ENCODE data around the gene CAMSAP3. TPM values are rescaled to one million over a fixed set of nuclear protein-coding genes. Genes with fewer than 3 reads are reported as not detected.

Gene CAMSAP3
- total RNA-seq, 1 experiment from 2014 or later: 28.4 TPM

DNA sequence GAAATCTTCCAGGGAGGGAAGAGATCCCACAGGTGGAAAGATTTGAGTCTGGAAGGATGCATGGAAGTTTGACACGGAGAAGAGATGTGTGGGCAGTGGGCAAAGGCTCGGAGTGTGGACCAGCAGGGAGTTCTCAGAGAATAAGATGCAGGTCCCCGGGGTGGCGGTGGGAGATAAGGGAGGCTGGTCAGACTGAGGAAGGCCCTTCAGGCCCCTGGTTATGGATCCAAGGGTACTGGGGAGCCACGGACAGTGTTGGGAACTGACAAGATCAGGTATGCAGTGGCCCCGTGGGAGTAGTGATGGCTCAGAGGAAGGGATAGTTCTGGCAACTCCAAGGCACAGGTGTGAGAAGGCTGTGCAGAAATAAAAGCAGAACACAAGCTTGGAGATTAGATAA, 2.5 kb downstream of the CAMSAP3 start:
- no peak overlapping the region for H3K56ac ChIP-seq (ENCODE audit: insufficient read length, low read depth, low read length)
- H2BK5ac ChIP-seq (ENCODE audit: insufficient read length, low read length): no peak overlapping the region
- H3K4me2 ChIP-seq (ENCODE audit: insufficient read depth, insufficient read length, low read length): no peak overlapping the region
- no peak for DNase-seq
- no peak overlapping the region for H2AFZ ChIP-seq (ENCODE audit: low read length)
- Mint-ChIP-seq H3K36me3 (ENCODE audit: insufficient read depth in 1 of 3, low read depth in 3 of 3) (peaks cover 3 to 18% (median 12%) of the 10 kb centered on the region in 3 experiments; a peak in 4 of 7 replicates), H3K4me3 (peak overlapping the region in 1 of 2 experiments; percentile 80; a peak in 2 of 5 replicates), H3K9me3 (no peaks in the 10 kb centered on the region), H3K4me1 (peaks cover 21 to 29% of the 10 kb centered on the region in 2 experiments), H3K27me3 (ENCODE audit: low read depth) (peaks cover 23% of the 10 kb centered on the region), H3K27ac (peak overlapping the region in 1 of 3 experiments; percentile 28; a peak in 1 of 7 replicates)
- no peak overlapping the region for H3T11ph ChIP-seq (ENCODE audit: low read length)
- no peaks in the 10 kb centered on the region for H4K20me1 ChIP-seq (ENCODE audit: control insufficient read depth, insufficient read depth, insufficient read length)
- H4K5ac ChIP-seq (ENCODE audit: insufficient read length, low read depth, low read length): no peak overlapping the region
- H3K27me3 ChIP-seq (ENCODE audit: insufficient read depth, low read length): no peaks in the 10 kb centered on the region
- H2BK20ac ChIP-seq (ENCODE audit: low read depth, low read length, poor library complexity, severe bottlenecking): no peak overlapping the region
- no peak overlapping the region for H3K14ac ChIP-seq (ENCODE audit: insufficient read depth, low read length)
- H4K91ac ChIP-seq (ENCODE audit: insufficient read length, low read depth, low read length): no peak overlapping the region
- no peak overlapping the region for H3K18ac ChIP-seq (ENCODE audit: insufficient read length, low read depth, low read length)
- no peak overlapping the region for H2BK120ac ChIP-seq (ENCODE audit: low read depth, low read length, poor library complexity, severe bottlenecking)
- TF ChIP-seq, protein P1, sequence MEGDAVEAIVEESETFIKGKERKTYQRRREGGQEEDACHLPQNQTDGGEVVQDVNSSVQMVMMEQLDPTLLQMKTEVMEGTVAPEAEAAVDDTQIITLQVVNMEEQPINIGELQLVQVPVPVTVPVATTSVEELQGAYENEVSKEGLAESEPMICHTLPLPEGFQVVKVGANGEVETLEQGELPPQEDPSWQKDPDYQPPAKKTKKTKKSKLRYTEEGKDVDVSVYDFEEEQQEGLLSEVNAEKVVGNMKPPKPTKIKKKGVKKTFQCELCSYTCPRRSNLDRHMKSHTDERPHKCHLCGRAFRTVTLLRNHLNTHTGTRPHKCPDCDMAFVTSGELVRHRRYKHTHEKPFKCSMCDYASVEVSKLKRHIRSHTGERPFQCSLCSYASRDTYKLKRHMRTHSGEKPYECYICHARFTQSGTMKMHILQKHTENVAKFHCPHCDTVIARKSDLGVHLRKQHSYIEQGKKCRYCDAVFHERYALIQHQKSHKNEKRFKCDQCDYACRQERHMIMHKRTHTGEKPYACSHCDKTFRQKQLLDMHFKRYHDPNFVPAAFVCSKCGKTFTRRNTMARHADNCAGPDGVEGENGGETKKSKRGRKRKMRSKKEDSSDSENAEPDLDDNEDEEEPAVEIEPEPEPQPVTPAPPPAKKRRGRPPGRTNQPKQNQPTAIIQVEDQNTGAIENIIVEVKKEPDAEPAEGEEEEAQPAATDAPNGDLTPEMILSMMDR (conservative IDR thresholded peaks at IDR 0.05): no peak
- WGBS (ENCODE audit: extremely low coverage, insufficient read length, low lambda C conversion rate): no CpG with 5 or more reads among the region's 6 CpGs
- H4K8ac ChIP-seq (replicated peaks; ENCODE audit: insufficient read length, low read depth, low read length): no peak overlapping the region
- H3K4ac ChIP-seq (ENCODE audit: low read depth, low read length): no peak overlapping the region
- no peaks in the 10 kb centered on the region; the same call in 1 of the 2 replicates for H3K79me2 ChIP-seq (ENCODE audit: insufficient read depth, low read length)
- H2BK15ac ChIP-seq (ENCODE audit: low read depth, low read length): no peak overlapping the region
- H2BK12ac ChIP-seq (ENCODE audit: insufficient read length, low read depth, low read length): no peak overlapping the region
- H3K9me3 ChIP-seq (ENCODE audit: control insufficient read depth, low read depth, low read length): no peaks in the 10 kb centered on the region
- H3K23me2 ChIP-seq (ENCODE audit: insufficient read length, low read depth, low read length, poor library complexity, severe bottlenecking): peaks cover 9% of the 10 kb centered on the region
- no peaks in the 10 kb centered on the region; the same call in 1 of the 2 replicates for H3K4me1 ChIP-seq (ENCODE audit: insufficient read depth, low read length)
- H2AK5ac ChIP-seq (ENCODE audit: insufficient read length, low read length): no peak overlapping the region
- H3K79me1 ChIP-seq (ENCODE audit: insufficient read depth, low read depth, low read length, poor library complexity, severe bottlenecking): peaks cover 3% of the 10 kb centered on the region
- H3K9ac ChIP-seq (ENCODE audit: extremely low read depth, insufficient read length, low read length): no peak overlapping the region
- no peak overlapping the region for H3K27ac ChIP-seq (ENCODE audit: insufficient read length, low read depth, low read length)
- H3K23ac ChIP-seq (ENCODE audit: insufficient read length, low read depth, low read length): no peak overlapping the region

Measured in H9 (cell line).